H9 (cell line): ENCODE results near the gene PSMB7. TPM values are rescaled to one million over a fixed set of nuclear protein-coding genes. Genes with fewer than 3 reads are reported as not detected.

ENCODE experiments used
- DNase-seq: peaks from one replicate; pipeline ENCODE4 v3.0.0-alpha.2; 2017
- H2AFZ ChIP-seq: one replicate; pipeline ENCODE4 v1.6.1; 2013; ENCODE audit warnings: mild to moderate bottlenecking, low read length, control low read depth, moderate library complexity
- H2AK5ac ChIP-seq: 2 replicates; pipeline ENCODE4 v1.6.1; 2013; ENCODE audit warnings: low read length, control low read depth, mixed read lengths; ENCODE audit not compliant: insufficient read length
- H2BK120ac ChIP-seq: one replicate; pipeline ENCODE4 v1.6.1; 2013; ENCODE audit warnings: low read depth, mild to moderate bottlenecking, low read length, control low read depth, inconsistent platforms; ENCODE audit not compliant: poor library complexity, severe bottlenecking
- H2BK12ac ChIP-seq: 2 replicates; pipeline ENCODE4 v1.6.1; 2013; ENCODE audit warnings: low read length, control low read depth, mixed read lengths, low read depth; ENCODE audit not compliant: insufficient read length
- H2BK15ac ChIP-seq: 2 replicates; pipeline ENCODE4 v1.6.1; 2013; ENCODE audit warnings: low read depth, low read length, control low read depth
- H2BK20ac ChIP-seq: one replicate; pipeline ENCODE4 v1.6.1; 2013; ENCODE audit warnings: low read depth, mild to moderate bottlenecking, low read length, control low read depth, inconsistent platforms; ENCODE audit not compliant: poor library complexity, severe bottlenecking
- H2BK5ac ChIP-seq: 2 replicates; pipeline ENCODE4 v1.6.1; 2013; ENCODE audit warnings: low read length, control low read depth, mixed read lengths; ENCODE audit not compliant: insufficient read length
- H3K14ac ChIP-seq: 2 replicates; pipeline ENCODE4 v1.6.1; 2013; ENCODE audit warnings: low read length, control low read depth; ENCODE audit not compliant: insufficient read depth
- H3K18ac ChIP-seq: 2 replicates; pipeline ENCODE4 v1.6.1; 2013; ENCODE audit warnings: low read depth, mild to moderate bottlenecking, mixed read lengths, low read length, control low read depth; ENCODE audit not compliant: insufficient read length
- H3K23ac ChIP-seq: 2 replicates; pipeline ENCODE4 v1.6.1; 2013; ENCODE audit warnings: low read length, control low read depth, mixed read lengths, low read depth; ENCODE audit not compliant: insufficient read length
- H3K23me2 ChIP-seq: 2 replicates; pipeline ENCODE4 v1.6.1; 2013; ENCODE audit warnings: low read depth, mild to moderate bottlenecking, mixed read lengths, low read length, control low read depth; ENCODE audit not compliant: insufficient read length, poor library complexity, severe bottlenecking
- H3K27ac ChIP-seq: 2 replicates; pipeline ENCODE4 v1.5.1; 2013; ENCODE audit warnings: low read length, control low read depth, mixed read lengths, low read depth; ENCODE audit not compliant: insufficient read length
- H3K27me3 ChIP-seq: 2 replicates; pipeline ENCODE4 v1.6.1; 2013; ENCODE audit warnings: low read length, control low read depth, inconsistent platforms; ENCODE audit not compliant: insufficient read depth
- H3K4ac ChIP-seq: 2 replicates; pipeline ENCODE4 v1.6.1; 2013; ENCODE audit warnings: low read depth, mild to moderate bottlenecking, control low read depth, inconsistent platforms, low read length, moderate library complexity
- H3K4me1 ChIP-seq: 2 replicates; pipeline ENCODE4 v1.6.1; 2013; ENCODE audit warnings: low read length, control low read depth, inconsistent platforms; ENCODE audit not compliant: insufficient read depth
- H3K4me2 ChIP-seq: 2 replicates; pipeline ENCODE4 v1.6.1; 2013; ENCODE audit warnings: low read length, control low read depth, mixed read lengths; ENCODE audit not compliant: insufficient read length, insufficient read depth
- H3K56ac ChIP-seq: 2 replicates; pipeline ENCODE4 v1.6.1; 2013; ENCODE audit warnings: low read depth, mild to moderate bottlenecking, mixed read lengths, low read length, control low read depth; ENCODE audit not compliant: insufficient read length
- H3K79me1 ChIP-seq: 2 replicates; pipeline ENCODE4 v1.6.1; 2013; ENCODE audit warnings: low read depth, mild to moderate bottlenecking, moderate library complexity, low read length, control low read depth, inconsistent platforms; ENCODE audit not compliant: insufficient read depth, poor library complexity, severe bottlenecking
- H3K79me2 ChIP-seq: 2 replicates; pipeline ENCODE4 v1.6.1; 2013; ENCODE audit warnings: low read length, control low read depth, inconsistent platforms; ENCODE audit not compliant: insufficient read depth
- H3K9ac ChIP-seq: 2 replicates; pipeline ENCODE4 v1.6.1; 2013; ENCODE audit warnings: low read length, control low read depth, mixed read lengths; ENCODE audit not compliant: insufficient read length; ENCODE audit errors: extremely low read depth
- H3K9me3 ChIP-seq: one replicate; pipeline ENCODE4 v1.6.1; 2013; ENCODE audit warnings: low read depth, low read length, inconsistent platforms; ENCODE audit not compliant: control insufficient read depth
- H3T11ph ChIP-seq: one replicate; pipeline ENCODE4 v1.6.1; 2013; ENCODE audit warnings: mild to moderate bottlenecking, low read length, control low read depth, inconsistent platforms
- H4K20me1 ChIP-seq: one replicate; pipeline ENCODE4 v1.6.1; 2013; ENCODE audit not compliant: control insufficient read depth, insufficient read length, insufficient read depth
- H4K5ac ChIP-seq: 2 replicates; pipeline ENCODE4 v1.6.1; 2013; ENCODE audit warnings: low read depth, mild to moderate bottlenecking, mixed read lengths, low read length, control low read depth; ENCODE audit not compliant: insufficient read length
- H4K8ac ChIP-seq: replicated peaks from 2 replicates; pipeline ENCODE4 v1.6.1; 2013; ENCODE audit warnings: low read length, control low read depth, mixed read lengths, low read depth; ENCODE audit not compliant: insufficient read length
- H4K91ac ChIP-seq: 2 replicates; pipeline ENCODE4 v1.6.1; 2013; ENCODE audit warnings: low read depth, mild to moderate bottlenecking, moderate library complexity, mixed read lengths, low read length, control low read depth; ENCODE audit not compliant: insufficient read length
- H3K27ac Mint-ChIP-seq, 3 experiments: 2 replicates in 2 of 3; 3 replicates in 1 of 3; pipeline ENCODE4 v1.8.0; 2020 to 2021; ENCODE audit warnings: mixed read lengths in 3 of 3, mild to moderate bottlenecking in 1 of 3, moderate library complexity in 1 of 3
- H3K27me3 Mint-ChIP-seq: 2 replicates; pipeline ENCODE4 v1.8.0; 2021; ENCODE audit warnings: low read depth, mild to moderate bottlenecking, moderate library complexity, mixed read lengths
- H3K36me3 Mint-ChIP-seq, 3 experiments: 2 replicates in 2 of 3; 3 replicates in 1 of 3; pipeline ENCODE4 v1.8.0; 2020 to 2021; ENCODE audit warnings: low read depth in 3 of 3, mixed read lengths in 3 of 3; ENCODE audit not compliant: insufficient read depth in 1 of 3
- H3K4me1 Mint-ChIP-seq, 2 experiments: 2 replicates each; pipeline ENCODE4 v1.8.0; 2020; ENCODE audit warnings: mixed read lengths in 2 of 2
- H3K4me3 Mint-ChIP-seq, 2 experiments: 2 replicates in 1 of 2; 3 replicates in 1 of 2; pipeline ENCODE4 v1.8.0; 2020 to 2021; ENCODE audit warnings: mild to moderate bottlenecking in 2 of 2, mixed read lengths in 2 of 2, moderate library complexity in 1 of 2
- H3K9me3 Mint-ChIP-seq, 2 experiments: 2 replicates in 1 of 2; 3 replicates in 1 of 2; pipeline ENCODE4 v1.8.0; 2020; ENCODE audit warnings: mild to moderate bottlenecking in 2 of 2, mixed read lengths in 2 of 2, moderate library complexity in 1 of 2
- CTCF ChIP-seq: fragments of 200-600 bp; sonication (generic); conservative IDR thresholded peaks from 3 replicates; pipeline ENCODE4 v1.8.0; 2021; ENCODE audit warnings: antibody characterized with exemption, mild to moderate bottlenecking
- WGBS: extraction: QIAGEN DNeasy Blood & Tissue Kit; methylation state at CpG from one replicate; pipeline ENCODE4 v1.1.7; 2013; ENCODE audit warnings: missing lambda C conversion rate, low lambda C conversion rate, mixed read lengths; ENCODE audit not compliant: insufficient read length; ENCODE audit errors: extremely low coverage; 5-methylcytosine and 5-hydroxymethylcytosine counted together
- total RNA-seq: library from RNA; stranded (reverse); gene quantifications from 2 replicates; pipeline ENCODE4 v1.2.1, GENCODE V29; 2021

Gene PSMB7
- total RNA-seq, 1 experiment from 2014 or later = 209 TPM

GRCh38 chr9:124321416-124321815, 93.8 kb downstream of the PSMB7 start:
- Mint-ChIP-seq H3K36me3 (peaks cover 0 to 3% (median 0%) of the 10 kb centered on the region in 3 experiments; a peak in 2 of 7 replicates), H3K9me3 (0 out of 5 replicates have a peak, but pooled peaks cover 0 to 2% of the 10 kb centered on the region in 2 experiments), H3K27me3 (no peaks in the 10 kb centered on the region), H3K4me3 (no peak overlapping the region), H3K4me1 (peaks cover 3% of the 10 kb centered on the region in 2 experiments; a peak in 3 of 4 replicates), H3K27ac (no peak overlapping the region; a peak in 1 of 7 replicates)
- no peak overlapping the region for H2BK20ac ChIP-seq
- H3K4me2 ChIP-seq = no peak overlapping the region
- H2BK5ac ChIP-seq = no peak overlapping the region
- H4K91ac ChIP-seq = no peak overlapping the region
- no peak overlapping the region for H3K56ac ChIP-seq
- H3K4me1 ChIP-seq = no peaks in the 10 kb centered on the region
- H2BK15ac ChIP-seq = no peak overlapping the region
- WGBS = no CpG with 5 or more reads among the region's 12 CpGs
- no peak for TF ChIP-seq CTCF
- no peaks in the 10 kb centered on the region for H3K27me3 ChIP-seq
- no peak overlapping the region for H3T11ph ChIP-seq
- H3K18ac ChIP-seq = no peak overlapping the region
- no peaks in the 10 kb centered on the region for H3K9me3 ChIP-seq
- H3K9ac ChIP-seq = no peak overlapping the region
- H2AK5ac ChIP-seq = no peak overlapping the region
- H2BK12ac ChIP-seq = no peak overlapping the region
- H3K23ac ChIP-seq = no peak overlapping the region
- H3K79me1 ChIP-seq = no peaks in the 10 kb centered on the region
- no peak overlapping the region for H3K14ac ChIP-seq
- H2BK120ac ChIP-seq = no peak overlapping the region
- H4K20me1 ChIP-seq = no peaks in the 10 kb centered on the region
- no peak overlapping the region for H4K5ac ChIP-seq
- H4K8ac ChIP-seq = no peak overlapping the region
- no peak overlapping the region for H2AFZ ChIP-seq
- DNase-seq = no peak
- H3K4ac ChIP-seq = no peak overlapping the region
- H3K23me2 ChIP-seq = no peaks in the 10 kb centered on the region
- no peak overlapping the region for H3K27ac ChIP-seq
- H3K79me2 ChIP-seq = no peaks in the 10 kb centered on the region
